SK-N-SH (cell line): ENCODE results near the gene KCNT1. TPM values are rescaled to one million over a fixed set of nuclear protein-coding genes. Genes with fewer than 3 reads are reported as not detected.

ENCODE experiments used
- MAX ChIP-seq: IDR thresholded peaks from 2 replicates; pipeline ENCODE4 v1.4.0; 2012; ENCODE audit warnings: low read depth
- polyA plus RNA-seq, 3 experiments: library from polyadenylated mRNA; depleted of rRNA; stranded (reverse); fragments of >200 nt; gene quantifications; 2 replicates each; pipeline ENCODE4 v1.2.3, GENCODE V29; 2012

KCNT1 gene
- polyA plus RNA-seq, 1 of the 3 experiments (the other 2 are of a cell fraction): 0.08 TPM

- TF ChIP-seq MAX: no peak
- TF ChIP-seq, all 33 proteins: peak for 0
Measured at GRCh38 chr9:135840539-135840938, 138.6 kb downstream of the KCNT1 start (continued).

Other genes with a start within 250 kb of the KCNT1 start
- gene PPP1R26, start 222.4 kb upstream of the KCNT1 start, polyA plus RNA-seq (2012; rRNA removed): 18.6 and 20.1 TPM in 2 replicates
- gene MRPS2, start 201.5 kb upstream of the KCNT1 start, polyA plus RNA-seq (2012; rRNA removed): 113 and 116 TPM in 2 replicates
- gene LCN1, start 180.7 kb upstream of the KCNT1 start, polyA plus RNA-seq (2012; rRNA removed): not detected in 2 replicates
- gene OBP2A, start 156.1 kb upstream of the KCNT1 start, polyA plus RNA-seq (2012; rRNA removed): not detected in 2 replicates
- gene PAEP, start 140.4 kb upstream of the KCNT1 start, polyA plus RNA-seq (2012; rRNA removed): 0.08 TPM in 1 of 2 replicates, not detected in the other
- gene GLT6D1, start 62.6 kb upstream of the KCNT1 start, polyA plus RNA-seq (2012; rRNA removed): not detected in 2 replicates
- gene LCN9, start 38.9 kb upstream of the KCNT1 start, polyA plus RNA-seq (2012; rRNA removed): not detected in 2 replicates
- gene SOHLH1, start 2.7 kb upstream of the KCNT1 start, polyA plus RNA-seq (2012; rRNA removed): not detected in 2 replicates
- gene CAMSAP1, start 205.4 kb downstream of the KCNT1 start, polyA plus RNA-seq (2012; rRNA removed): 6.2 and 8.9 TPM in 2 replicates